Endothelial cell of umbilical vein (primary cell): ENCODE measurements around the gene SPAG17. TPM values are rescaled to one million over a fixed set of nuclear protein-coding genes. Genes with fewer than 3 reads are reported as not detected.

ENCODE experiments used
- BruUV-seq: library from RNA; stranded (reverse); fragments of 400-500 nt; replicated peaks from 2 replicates; lab custom pipeline; 2021; lab: Mats Ljungman, UMichigan
- CTCF ChIA-PET: fragments of 300-600, 350-600 bp; sonication (Branson Sonifier 250); formaldehyde crosslinking; loops from one replicate; lab custom pipeline; 2021; ENCODE audit warnings: antibody characterized with exemption, inconsistent platforms; lab: Charles Lee
- POLR2A ChIA-PET: fragments of 300-600, 350-600 bp; sonication (Branson Sonifier 250); formaldehyde crosslinking; loops from one replicate; lab custom pipeline; 2021; ENCODE audit warnings: antibody characterized with exemption, inconsistent platforms; lab: Charles Lee
- DNase-seq: peaks from one replicate; pipeline ENCODE4 v3.0.0-alpha.2; 2011; ENCODE audit warnings: low read depth, low spot score
- FAIRE-seq: peaks from 2 replicates; lab custom pipeline; 2011; peaks lifted over from hg19 to GRCh38; lab: Jason Lieb, UNC
- H2AFZ ChIP-seq: 2 replicates; pipeline ENCODE4 v1.6.0; 2012; ENCODE audit warnings: low read depth, low read length, control low read depth, inconsistent platforms
- H3K27ac ChIP-seq: 2 replicates; pipeline ENCODE4 v1.5.1; 2011; ENCODE audit warnings: low read depth, mild to moderate bottlenecking, control low read depth, low read length, moderate library complexity; ENCODE audit not compliant: insufficient read depth
- H3K27me3 ChIP-seq, 2 experiments: 2 replicates each; pipeline versions ENCODE4 v1.6.0 to v1.6.1; 2011; ENCODE audit warnings: low read length in 2 of 2, mixed read lengths in 1 of 2; ENCODE audit not compliant: control insufficient read depth in 2 of 2, insufficient read depth in 2 of 2
- H3K36me3 ChIP-seq, 2 experiments: 2 replicates in 1 of 2; 3 replicates in 1 of 2; pipeline ENCODE4 v1.5.1; 2011; ENCODE audit warnings: low read length in 2 of 2, mild to moderate bottlenecking in 1 of 2, moderate library complexity in 1 of 2; ENCODE audit not compliant: control insufficient read depth in 2 of 2, insufficient read depth in 2 of 2; ENCODE audit errors: extremely low read depth in 1 of 2
- H3K4me1 ChIP-seq: 3 replicates; pipeline ENCODE4 v1.5.1; 2011; ENCODE audit warnings: mild to moderate bottlenecking, low read length; ENCODE audit not compliant: control insufficient read depth, insufficient read depth; ENCODE audit errors: extremely low read depth
- H3K4me2 ChIP-seq: 2 replicates; pipeline ENCODE4 v1.6.1; 2011; ENCODE audit warnings: low read length, control low read depth, mixed read lengths; ENCODE audit not compliant: insufficient read depth
- H3K4me3 ChIP-seq, 3 experiments: fragments of 200-600 bp in 1 of 3; sonication (generic), shearing (Covaris generic) in 1 of 3; replicated peaks in 1 of 3; 2 replicates each; pipeline ENCODE4 v1.5.1; 2011 to 2016; ENCODE audit warnings: control low read depth in 3 of 3, low read length in 3 of 3, mild to moderate bottlenecking in 2 of 3, inconsistent platforms in 1 of 3, low read depth in 1 of 3, moderate library complexity in 1 of 3; ENCODE audit not compliant: insufficient read depth in 1 of 3
- H3K79me2 ChIP-seq: 2 replicates; pipeline ENCODE4 v1.6.0; 2012; ENCODE audit warnings: low read length, inconsistent platforms; ENCODE audit not compliant: control insufficient read depth, insufficient read depth
- H3K9ac ChIP-seq: replicated peaks from 2 replicates; pipeline ENCODE3; 2011; ENCODE audit warnings: low read length, control low read depth; ENCODE audit not compliant: insufficient read depth; ENCODE audit errors: extremely low read depth
- H3K9me1 ChIP-seq: replicated peaks from 3 replicates; pipeline ENCODE4 v1.6.0; 2011; ENCODE audit warnings: mild to moderate bottlenecking, low read length; ENCODE audit not compliant: control insufficient read depth, insufficient read depth; ENCODE audit errors: extremely low read depth
- H3K9me3 ChIP-seq: replicated peaks from 2 replicates; pipeline ENCODE4 v1.5.1; 2012; ENCODE audit warnings: low read length, inconsistent platforms; ENCODE audit not compliant: control insufficient read depth, insufficient read depth
- H4K20me1 ChIP-seq: replicated peaks from 2 replicates; pipeline ENCODE3; 2011; ENCODE audit warnings: mild to moderate bottlenecking, low read length; ENCODE audit not compliant: control insufficient read depth, insufficient read depth; ENCODE audit errors: extremely low read depth
- EZH2 ChIP-seq: IDR thresholded peaks from 2 replicates; pipeline ENCODE4 v1.6.1; 2012; ENCODE audit warnings: borderline replicate concordance, low read depth, mild to moderate bottlenecking, moderate library complexity, low read length, inconsistent platforms; ENCODE audit not compliant: severe bottlenecking
- GATA2 ChIP-seq: IDR thresholded peaks from 2 replicates; pipeline ENCODE4 v1.7.0; 2011; ENCODE audit warnings: low read depth, mild to moderate bottlenecking, moderate library complexity, mixed read lengths, low read length; ENCODE audit not compliant: insufficient read length, insufficient read depth
- MYC ChIP-seq: IDR thresholded peaks from one replicate; pipeline ENCODE4 v1.6.1; 2011; ENCODE audit warnings: mild to moderate bottlenecking, low read depth, low read length
- POLR2AphosphoS5 ChIP-seq: IDR thresholded peaks from 2 replicates; pipeline ENCODE4 v1.6.1; 2012; ENCODE audit warnings: low read depth, mild to moderate bottlenecking, control low read depth, low read length, moderate library complexity; ENCODE audit not compliant: insufficient read depth
- dilution Hi-C: fragments of 300-500 bp; cut with MboI; formaldehyde crosslinking; loops from one replicate; pipeline ENCODE4 v1.15.0; 2019; ENCODE audit warnings: low sequenced_read_pairs; ENCODE audit not compliant: extremely low pct_ligation_motif_present
- intact Hi-C: fragments of 100-400 bp; cut with micrococcal nuclease; formaldehyde crosslinking; loops from one replicate; pipeline ENCODE4 v1.10.0; 2022
- polyA plus RNA-seq, 4 experiments: library from polyadenylated mRNA; depleted of rRNA in 3 of 4; stranded (reverse) in 3 of 4; unstranded in 1 of 4; fragments of >200 nt; gene quantifications; 2 replicates each; pipeline versions ENCODE4 v1.2.1 to v1.2.3, GENCODE V29; 2011 to 2012; ENCODE audit warnings: missing spikeins in 1 of 4
- total RNA-seq: library from RNA; stranded (reverse); gene quantifications from 2 replicates; pipeline ENCODE4 v1.2.3, GENCODE V29; 2021
- TF ChIP-seq, protein P1 (sequence below), 2 donors: IDR thresholded peaks; 1 replicate in 1 of 2; 2 replicates in 1 of 2; pipeline ENCODE4 v1.5.1; 2011; ENCODE audit warnings: low read length in 2 of 2, mild to moderate bottlenecking in 2 of 2, moderate library complexity in 2 of 2, control low read depth in 1 of 2, inconsistent platforms in 1 of 2, low read depth in 1 of 2; ENCODE audit not compliant: insufficient read depth in 1 of 2; ENCODE audit errors: extremely low read depth in 1 of 2

The SPAG17 gene
- total and polyA plus RNA-seq, 2 donors (not counting 3 experiments of a cell fraction or from before 2014, with no cell fraction given): not detected

DNA sequence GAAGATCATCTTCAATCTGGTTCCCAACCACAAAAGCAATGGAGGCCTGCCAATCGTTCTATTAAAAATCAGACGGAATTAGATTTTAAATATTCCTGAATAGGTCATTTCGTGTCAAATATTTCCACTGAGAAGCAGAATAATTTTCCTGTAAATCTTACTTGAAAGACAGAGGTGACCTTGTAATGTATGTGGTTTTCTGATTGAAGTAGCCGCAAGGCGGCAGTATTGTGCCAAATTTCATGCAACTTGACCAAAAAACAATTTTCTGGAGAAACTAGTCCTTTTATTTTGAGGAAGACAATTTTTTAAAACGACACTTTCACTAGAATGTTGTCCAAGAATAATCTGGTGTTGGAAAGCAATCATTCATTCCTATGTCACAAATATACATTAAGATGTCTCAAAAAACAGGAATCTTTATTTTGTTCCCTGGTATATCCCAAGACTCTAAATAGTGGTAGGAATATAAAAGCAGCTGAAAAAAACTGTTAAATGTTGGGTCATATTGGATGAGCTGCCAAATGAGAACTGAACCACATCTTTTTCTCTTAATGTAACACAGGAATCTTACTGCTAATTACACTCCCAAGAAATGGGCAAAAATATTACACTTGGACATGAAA, 33.6 kb downstream of the SPAG17 start:
- Histone ChIP-seq H3K27me3 (no peaks in the 10 kb centered on the region), H3K9me1 (no peaks in the 10 kb centered on the region), H3K27ac (no peak overlapping the region), H3K9ac (no peak overlapping the region), H3K79me2 (no peaks in the 10 kb centered on the region), H3K36me3 (no peaks in the 10 kb centered on the region), H4K20me1 (no peaks in the 10 kb centered on the region), H3K4me1 (no peaks in the 10 kb centered on the region), H3K9me3 (no peaks in the 10 kb centered on the region), H2AFZ (no peak overlapping the region), H3K4me2 (no peak overlapping the region), H3K4me3 (no peak overlapping the region)
- peak; percentile 65 for DNase-seq
- peak; percentile 48 for FAIRE-seq
- dilution Hi-C loops: no loop called here
- TF ChIP-seq EZH2 (no peak), GATA2 (no peak), MYC (no peak), POLR2AphosphoS5 (no peak)
- TF ChIP-seq, protein P1, sequence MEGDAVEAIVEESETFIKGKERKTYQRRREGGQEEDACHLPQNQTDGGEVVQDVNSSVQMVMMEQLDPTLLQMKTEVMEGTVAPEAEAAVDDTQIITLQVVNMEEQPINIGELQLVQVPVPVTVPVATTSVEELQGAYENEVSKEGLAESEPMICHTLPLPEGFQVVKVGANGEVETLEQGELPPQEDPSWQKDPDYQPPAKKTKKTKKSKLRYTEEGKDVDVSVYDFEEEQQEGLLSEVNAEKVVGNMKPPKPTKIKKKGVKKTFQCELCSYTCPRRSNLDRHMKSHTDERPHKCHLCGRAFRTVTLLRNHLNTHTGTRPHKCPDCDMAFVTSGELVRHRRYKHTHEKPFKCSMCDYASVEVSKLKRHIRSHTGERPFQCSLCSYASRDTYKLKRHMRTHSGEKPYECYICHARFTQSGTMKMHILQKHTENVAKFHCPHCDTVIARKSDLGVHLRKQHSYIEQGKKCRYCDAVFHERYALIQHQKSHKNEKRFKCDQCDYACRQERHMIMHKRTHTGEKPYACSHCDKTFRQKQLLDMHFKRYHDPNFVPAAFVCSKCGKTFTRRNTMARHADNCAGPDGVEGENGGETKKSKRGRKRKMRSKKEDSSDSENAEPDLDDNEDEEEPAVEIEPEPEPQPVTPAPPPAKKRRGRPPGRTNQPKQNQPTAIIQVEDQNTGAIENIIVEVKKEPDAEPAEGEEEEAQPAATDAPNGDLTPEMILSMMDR (IDR thresholded peaks at IDR 0.05; ENCODE audit: extremely low read depth in 1 of 2, insufficient read depth in 1 of 2, low read depth in 1 of 2, low read length in 2 of 2): peak; percentile 59 to 60
- BruUV-seq: no TSS peak
- intact Hi-C loops: loop anchor here (1.0 kb wide), 2 partner anchors 857 to 1216 kb away; no protein-coding TSS in a partner anchor
- ChIA-PET POLR2A (no interaction called here), CTCF (interaction anchor here (0.7 to 3.1 kb wide), 5 partner anchors 16 to 1218 kb away, joined by 3 to 69 read pairs (median 7); no protein-coding TSS in a partner anchor)
